NCI-H1930 (cell line): ENCODE measurements around the gene KLK14.

Source experiments
- DNase-seq, 2 experiments: peaks; one replicate each; lab custom pipeline; 2025; lab: John Stamatoyannopoulos, UW

The KLK14 gene

DNA sequence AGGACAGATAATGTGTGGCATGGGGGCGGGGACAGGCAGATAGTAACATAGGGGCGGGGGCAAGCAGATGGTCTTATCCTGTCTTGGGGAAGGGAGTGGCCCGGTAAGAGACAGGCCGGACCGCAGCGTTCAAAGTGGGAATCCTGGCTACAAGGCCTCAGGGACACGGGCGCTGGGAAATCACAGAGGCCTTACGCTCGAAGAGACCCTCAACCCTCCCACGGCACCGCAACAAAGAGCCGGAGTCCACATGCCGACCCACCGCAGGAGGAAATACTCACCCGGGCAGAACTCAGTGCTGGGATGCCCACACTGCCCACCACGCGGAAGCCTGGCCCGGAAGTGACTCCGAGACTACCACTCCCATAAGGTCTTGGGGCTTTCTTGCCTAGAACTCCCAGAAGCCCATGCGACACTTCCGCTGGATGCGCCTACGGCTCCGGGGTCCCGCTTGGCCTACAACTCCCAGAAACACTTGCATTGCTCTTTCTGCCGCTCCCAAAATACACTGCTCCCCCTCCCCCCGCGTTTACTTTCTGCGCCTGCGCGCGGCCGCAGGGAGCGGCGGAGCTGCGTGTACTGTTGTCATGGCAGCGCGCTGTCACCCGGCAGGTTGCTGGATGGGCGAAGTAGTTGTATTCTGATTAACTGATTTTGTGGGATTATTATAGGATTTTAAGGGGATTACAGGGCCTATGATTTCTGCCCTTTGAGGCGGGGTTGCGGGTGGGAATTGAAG, 25.5 kb upstream of the KLK14 start, which contains the start of gene CTU1:
Gene CTU1, minus strand, starts transcription at position 344 of the 739 bp plus-strand sequence. CDS start 3,840 bp downstream, outside the sequence.
- DNase-seq, result peak; percentile 99 to 100

DNA sequence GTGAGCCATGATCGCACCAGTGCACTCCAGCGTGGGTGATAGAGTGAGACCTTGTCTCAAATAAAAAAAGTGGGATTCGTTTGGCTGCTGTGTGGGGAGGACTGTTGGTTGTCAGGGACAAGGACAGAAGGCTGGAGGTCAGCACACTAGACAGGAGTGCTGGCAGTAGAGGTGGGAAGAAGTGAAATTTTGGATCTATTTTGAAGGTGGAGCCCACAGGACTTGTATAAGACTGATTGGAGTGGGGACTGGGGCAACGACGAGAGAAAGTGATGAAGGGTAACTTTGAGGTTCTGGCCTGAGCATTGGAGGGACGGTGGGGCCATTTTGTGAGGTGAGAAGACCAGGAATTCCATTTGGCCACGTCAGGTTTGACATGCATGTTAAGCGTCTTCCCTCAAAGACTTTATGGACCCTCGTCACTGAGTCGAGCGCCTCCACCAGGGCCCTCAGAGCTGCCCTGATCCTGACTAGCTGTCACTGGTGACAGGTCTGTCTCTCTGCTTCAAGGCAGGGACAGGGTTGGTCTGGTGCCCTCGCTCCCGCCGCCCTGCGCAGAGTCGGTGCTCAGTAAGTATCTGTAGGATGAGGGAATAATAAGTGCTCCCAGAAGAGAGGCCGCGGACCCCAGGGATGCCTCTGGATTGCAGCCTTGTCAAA, 24.8 kb upstream of the KLK14 start:
- DNase-seq, result peak; percentile 26 to 53

DNA sequence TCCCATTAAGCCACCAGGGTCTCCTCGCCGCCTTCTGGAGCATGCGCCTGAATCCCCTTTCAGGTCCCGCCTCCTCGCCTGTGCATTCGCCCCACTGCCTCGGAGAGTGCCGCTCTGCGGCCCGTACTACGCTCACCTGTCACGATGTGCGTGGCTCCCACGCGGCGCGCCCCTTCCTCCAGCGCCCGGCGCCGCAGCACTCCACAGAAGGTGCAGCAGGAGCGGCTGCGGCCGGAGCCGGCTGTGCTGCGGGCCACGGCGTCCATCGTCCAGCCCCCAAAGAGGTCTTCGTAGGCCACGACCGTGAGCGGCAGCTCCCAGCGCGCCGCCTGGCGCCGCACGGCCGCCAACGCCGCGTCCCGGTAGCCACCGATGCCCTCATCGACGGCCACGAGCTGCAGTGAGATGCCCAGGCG, 21.2 kb upstream of the KLK14 start:
- DNase-seq, result no peak

DNA sequence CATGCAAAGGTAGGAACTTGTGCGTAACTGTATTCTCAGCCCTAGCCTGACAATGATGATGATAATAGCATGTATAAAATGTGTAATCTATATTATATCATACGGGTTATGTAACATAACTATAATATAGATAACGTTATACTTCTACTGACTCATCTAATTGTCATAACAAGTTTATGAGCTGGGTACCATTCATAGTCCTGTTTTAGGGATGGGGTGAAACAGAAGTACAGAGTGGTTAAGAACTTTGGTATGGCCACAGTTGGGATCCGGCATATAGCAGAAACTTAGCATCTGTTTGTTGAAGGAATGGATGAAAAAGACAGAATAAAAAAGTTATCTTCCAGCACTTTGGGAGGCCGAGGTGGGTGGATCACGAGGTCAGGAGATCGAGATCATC, 20.3 kb upstream of the KLK14 start:
- no peak for DNase-seq

DNA sequence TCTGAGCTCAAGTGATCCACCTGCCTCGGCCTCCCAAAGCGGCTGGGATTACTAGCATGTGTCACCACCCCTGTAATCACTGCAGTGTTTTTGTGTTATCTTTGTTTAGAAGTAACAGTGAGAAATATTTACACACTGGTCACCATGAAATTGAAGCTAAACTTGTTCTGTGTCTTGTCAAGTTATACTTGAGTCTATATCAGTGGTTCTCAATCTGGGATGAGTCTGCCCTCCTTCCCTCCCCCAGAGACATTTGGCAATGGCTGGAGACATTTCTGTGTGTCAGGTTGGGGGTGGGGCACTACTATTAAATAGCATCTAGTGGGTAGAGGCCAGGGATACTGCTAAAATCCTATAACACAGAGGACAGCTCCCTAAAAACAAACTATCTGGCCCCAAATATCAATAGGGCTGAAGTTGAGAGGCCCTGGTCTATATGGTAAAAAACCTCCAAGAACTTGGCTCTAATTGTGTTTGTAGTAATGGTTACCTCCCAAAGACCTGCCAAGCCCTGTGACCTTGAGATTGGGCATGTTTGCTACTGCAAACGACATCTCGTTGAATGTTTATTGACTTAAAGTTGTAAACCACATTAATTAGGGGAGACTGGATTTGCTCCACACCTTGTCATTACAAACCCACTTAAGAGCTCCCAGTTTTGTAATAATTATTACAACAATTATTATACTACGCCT, 18.6 kb upstream of the KLK14 start:
- DNase-seq, result no peak

DNA sequence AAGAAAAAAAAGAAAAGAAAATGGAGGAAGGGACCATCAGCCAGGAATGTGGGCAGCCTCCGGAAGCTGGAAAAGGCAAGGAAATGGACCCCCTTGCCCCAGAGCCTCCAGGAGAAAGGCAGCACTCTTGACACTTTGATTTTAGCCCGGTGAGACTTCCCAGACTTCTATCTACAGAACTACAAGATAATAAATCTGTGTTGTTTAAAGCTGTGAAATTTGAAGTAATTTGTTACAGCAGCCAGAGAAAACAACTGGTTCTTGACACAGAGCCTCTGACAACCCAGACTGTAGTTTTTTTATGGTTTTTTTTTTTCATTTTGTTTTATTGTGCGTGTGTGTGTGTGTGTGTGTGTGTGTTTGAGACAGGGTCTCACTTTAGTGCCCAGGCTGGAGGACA, 17.9 kb upstream of the KLK14 start:
- no peak for DNase-seq

DNA sequence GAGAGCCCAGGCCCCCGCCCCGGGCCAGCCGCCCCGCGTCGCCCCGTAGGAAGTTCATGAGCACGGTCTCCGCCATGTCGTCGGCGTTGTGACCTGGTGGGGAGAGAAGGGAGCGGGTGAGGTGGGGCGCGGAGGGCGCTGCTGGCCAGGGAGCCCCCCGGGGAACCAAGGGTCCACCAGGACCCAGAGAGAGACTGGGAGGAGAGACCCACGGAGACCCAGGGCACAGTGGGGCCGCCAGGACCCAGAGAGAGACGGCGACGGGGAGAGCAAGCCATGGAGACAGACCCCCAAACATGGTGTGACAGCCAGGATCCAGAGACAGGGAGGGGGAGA, 16.3 kb upstream of the KLK14 start:
- DNase-seq, result no peak

DNA sequence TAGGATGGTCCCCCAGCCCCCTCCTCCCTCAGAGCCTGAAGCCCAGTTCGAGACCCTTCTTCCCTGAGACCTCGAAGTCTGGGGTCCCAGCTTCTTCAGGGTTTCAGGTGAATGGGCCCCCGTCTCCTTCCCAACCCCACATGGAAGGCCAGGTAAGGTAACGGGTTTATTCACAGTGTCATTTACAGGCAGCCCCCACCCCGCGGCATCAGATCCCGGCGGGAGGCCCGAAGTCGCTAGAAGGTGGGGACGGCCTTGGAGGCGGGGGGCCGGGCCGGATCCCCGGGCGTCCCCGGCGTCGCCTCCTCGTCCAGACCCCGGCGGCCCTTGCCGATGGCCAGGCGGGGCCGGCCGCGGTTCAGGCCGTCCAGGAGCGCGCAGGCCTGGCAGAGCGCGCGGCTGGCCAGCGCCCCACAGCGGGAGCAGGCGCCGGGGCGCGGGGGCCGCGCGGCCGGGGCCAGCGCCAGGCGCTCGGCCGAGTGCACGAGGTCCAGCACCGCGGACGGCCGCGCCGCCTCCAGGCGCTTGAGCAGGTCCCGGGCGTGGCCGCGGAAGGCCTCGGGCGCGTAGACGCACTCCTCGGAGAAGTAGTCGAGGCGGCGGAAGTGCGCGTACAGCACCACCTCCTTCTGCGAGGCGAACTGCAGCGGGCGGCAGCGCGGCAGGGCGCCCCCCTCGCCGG, 15.8 kb upstream of the KLK14 start:
- DNase-seq, result no peak

DNA sequence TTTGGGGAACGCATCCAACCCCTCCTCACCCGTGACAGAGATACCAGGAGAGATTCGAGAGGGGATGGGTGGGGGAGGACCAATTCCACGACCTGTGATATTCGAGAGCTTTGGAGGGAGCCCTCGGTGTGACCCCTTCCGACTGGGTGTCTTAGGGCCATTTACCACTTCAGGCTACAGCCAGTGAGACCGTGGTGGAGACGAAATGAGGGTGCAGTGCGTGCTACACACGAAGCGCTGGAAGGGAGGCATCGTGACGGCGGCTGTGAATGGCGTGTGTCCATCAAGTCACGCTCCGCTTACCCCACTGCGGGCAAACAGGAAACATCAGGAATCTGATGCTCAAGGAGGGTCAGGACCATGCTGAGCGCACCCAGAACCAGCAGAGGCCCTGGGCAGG, 15.1 kb upstream of the KLK14 start:
- no peak for DNase-seq

DNA sequence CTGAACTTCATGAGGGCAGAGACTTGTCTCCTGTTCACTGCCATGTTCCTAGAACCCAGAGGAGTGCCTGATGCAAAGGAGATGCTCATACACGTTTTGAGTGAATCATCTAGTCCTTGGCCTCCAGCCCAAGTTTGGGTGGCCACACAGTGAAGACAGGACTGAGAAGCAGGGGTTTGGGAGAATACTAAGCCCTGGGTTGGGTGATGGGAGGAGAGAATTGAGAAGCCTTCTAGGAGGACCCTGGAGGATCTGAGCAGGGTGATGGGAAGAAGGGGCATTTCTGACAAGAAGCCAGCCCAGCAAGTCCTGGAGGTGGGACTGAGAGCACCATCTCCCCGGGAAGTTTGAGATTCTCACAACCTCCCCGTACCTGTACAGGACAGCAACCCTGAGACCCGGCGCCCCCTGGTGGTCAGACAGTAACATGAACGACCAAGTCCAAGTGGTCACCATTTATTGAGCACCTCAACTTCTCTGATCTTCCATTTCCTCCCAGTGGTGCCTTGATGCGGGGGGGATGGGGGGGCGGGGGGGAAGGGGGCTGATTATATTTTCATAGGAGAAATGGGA, 14.6 kb upstream of the KLK14 start:
- DNase-seq, result peak; percentile 32 to 58

DNA sequence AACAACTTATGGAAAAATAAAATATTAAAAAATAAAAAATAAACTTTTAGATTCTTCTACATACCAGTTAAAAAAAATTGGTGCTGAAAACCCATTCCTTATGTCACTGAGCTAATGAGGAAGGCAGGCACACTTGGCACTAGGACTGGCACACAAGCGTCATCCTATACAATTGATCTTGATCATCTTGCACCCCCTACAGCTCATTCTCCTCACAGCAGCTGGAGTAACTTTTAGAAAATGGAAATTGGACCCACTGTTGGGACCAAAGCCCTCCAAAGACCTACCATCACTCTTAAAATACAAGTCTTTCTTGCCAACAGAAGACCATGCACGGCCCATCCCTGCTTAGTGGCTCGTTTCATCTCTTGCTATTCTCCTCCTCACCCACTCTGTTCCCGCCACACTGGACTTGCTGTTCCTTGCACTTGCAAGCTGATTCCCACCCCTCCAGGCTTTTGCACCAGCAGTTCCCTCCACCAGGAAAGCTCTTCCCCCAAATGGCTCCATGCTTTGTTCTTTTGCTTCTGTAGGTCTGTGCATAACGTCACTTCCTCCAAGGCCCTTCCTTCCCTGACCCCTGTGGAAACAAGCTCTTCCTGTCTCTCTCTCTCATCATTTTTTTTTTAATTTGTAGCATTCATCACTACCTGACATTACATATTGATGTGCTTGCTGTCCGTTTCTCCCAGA, 13.9 kb upstream of the KLK14 start:
- DNase-seq, result no peak

DNA sequence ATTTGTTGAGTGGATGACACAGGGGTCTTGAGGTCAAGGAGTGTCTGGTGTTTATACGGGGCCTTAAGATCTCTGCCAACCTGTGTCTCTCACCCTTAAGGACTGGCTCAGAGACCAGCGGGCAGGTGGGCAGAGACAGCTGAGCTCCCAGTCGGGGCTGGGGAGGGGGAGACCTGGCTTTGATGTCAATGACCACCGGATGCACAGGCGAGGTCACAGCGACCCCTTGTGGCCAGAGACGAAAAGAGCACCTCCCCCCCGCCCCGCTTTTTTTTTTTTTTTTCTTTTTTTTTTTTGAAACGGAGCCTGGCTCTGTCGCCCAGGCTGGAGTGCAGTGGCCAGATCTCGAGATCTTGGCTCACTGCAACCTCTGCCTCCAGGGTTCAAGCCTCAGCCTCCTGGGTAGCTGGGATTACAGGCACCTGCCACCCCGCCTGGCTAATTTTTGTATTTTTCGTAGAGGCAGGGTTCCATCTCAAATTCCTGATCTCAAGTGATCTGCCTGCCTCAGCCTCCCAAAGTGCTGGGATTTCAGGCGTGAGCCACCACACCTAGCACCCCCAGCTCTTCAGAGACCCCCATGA, 12.1 kb upstream of the KLK14 start:
- DNase-seq, result peak; percentile 36 to 40

DNA sequence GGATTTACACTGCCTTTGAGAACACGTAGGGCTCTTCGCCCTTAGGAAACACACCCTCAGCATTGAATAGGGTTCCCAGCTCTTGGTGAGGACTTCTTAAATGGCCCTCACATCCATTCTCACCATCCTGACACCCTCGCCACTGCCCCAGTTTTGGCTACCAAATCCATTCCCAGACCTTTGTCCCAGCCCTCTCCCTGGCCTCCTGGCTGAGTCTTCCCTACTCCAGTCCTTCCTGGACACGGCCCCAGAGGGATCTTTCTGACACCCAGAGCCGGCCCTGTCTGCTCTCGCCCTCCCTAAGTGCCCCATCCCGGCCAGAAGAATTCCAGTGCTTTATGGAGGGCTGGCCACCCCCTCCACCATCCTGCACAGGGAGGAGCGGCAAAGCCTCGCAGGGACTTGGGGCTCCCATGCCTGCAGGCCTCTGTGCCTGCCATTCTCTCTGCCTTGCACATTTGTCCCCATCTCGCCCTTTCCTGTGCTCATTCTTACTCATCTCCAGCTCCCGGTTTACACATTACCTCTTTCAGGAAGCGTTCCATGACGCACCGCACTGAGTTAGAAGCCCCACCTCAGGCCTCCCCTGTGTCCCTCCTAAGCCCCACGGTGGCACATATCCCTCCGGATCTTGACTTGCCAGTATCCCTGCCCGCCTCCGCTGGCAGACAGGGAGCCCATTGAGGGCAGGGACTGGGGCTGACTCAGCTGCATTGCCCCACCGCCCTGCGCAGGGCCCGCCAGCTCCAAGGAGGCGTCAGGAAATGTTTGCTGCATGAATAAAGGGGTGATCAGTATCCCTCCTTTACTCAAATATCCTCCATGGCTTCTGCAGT, 11.0 kb upstream of the KLK14 start:
- no peak for DNase-seq

DNA sequence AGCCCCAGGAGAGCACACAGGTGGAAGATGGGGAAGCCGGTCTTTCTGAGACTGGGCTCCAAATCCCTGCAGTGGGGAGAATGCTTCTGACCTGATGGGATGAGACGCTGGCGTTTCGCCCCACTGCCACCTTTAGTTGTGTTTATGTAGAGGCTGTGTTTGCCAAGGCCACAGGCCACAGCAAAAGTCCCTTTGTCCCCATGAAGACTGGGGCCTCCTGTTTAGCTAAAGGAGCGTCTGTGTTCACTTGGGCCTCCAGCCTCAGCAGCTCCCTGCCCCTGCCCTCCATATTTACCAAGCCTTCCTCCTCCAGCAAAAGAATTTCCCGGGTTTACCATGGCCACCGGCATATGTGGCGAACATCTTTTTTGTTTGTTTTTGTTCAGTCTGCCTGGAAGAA, 10.4 kb upstream of the KLK14 start:
- no peak for DNase-seq

DNA sequence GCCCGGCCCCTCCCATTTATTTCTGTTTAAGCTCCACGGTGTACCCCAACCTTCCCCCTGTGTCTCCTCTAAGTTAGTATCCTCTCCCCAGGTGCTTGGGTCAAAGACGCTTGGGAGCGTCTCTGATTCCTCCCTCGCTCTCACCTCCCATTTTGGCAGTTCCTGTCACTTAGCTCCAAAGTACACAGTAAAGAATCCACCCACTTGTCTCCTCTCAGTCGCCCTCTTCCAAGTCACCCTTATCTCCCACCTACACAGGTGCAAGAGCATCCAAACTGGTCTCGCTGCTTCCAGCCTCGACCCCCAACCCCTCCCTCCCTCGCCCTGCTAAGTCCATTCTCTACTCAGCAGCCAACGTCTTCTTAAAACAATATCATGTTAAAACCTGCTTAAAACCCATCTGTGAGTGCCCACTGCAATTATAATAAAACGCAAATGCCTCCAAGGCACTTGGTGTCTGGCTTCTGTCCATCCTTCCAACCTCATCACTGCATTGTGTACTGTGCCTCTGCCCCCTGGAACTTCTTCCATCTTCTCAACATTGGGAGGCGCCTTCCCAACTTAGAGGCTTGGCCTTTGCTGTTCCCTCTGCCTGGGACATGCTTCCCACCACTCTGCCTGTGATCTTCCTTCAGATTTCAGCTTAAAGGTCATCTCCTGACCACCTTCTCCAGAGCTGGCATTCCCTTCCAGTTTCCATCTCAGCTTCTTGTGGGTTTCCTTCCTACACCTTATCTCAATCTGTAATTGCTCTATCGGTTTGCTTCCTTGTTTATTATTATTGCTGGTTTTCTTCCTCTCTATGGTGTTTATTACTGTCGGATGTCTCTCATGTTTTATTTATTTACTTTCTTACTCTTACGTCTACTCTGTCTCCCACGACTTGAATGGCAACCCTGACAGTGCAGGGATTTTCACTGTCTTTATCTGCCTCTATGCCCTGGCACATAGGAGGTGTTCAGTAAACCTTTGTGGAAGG, 9.5 kb upstream of the KLK14 start:
- no peak for DNase-seq

DNA sequence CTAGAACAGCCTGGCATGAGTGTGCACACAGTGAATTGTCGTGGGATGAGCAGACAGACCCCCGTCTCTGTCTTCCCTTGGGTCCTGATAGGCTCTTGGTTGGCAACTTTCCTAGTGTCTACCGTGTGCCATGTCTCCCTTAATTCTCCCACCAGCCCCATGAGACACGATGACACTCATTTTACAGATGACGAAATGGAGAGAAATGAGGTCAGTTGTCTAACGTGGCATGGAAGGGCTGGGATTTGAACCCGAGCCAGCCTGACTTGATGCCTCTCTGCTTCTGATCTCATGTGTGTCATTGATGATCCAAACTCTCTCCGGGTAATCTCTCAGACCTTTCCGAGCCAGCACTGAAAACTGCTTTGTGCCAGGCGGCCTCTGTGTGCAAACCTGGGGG, 8.4 kb upstream of the KLK14 start:
- DNase-seq, result no peak

DNA sequence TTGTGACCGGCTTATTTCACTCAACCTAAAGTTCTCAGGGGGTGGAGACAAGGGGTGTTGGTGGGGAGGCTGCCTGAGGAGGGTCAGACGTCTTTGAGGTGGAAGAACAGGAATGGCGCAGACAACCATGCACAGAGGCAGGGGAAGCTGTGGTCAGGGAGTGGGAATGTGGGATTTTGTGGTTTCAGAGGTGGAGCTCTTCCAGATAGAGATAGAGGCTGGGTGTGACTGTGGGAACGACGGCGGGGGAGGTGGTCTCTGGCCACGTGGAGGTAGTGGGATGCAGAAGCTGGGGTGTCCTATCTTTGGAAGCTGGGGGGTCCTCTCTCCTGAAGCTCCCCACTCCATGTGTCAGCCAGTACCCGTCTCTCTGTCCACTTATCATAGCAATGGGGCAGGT, 7.8 kb upstream of the KLK14 start:
- no peak for DNase-seq

DNA sequence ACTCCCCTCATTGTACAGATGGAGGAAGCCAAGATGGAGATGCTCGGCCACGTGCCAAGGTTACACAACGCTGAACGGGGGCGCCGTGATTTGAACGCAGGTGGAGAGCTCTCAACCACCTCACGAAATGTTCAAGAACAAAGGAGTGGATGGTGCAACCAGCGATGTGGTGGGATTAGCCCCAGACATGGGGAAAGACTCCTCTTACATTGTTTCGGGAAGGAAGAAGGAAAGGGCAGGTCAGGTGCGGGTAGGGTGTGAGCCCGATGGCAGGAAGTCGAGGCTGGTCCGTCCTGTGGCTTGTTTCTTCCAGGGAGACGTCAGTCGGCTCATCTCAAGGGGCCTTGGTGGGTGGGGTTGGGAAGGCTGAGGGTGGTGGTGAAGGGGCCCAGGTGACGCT, 7.1 kb upstream of the KLK14 start:
- DNase-seq, result no peak

DNA sequence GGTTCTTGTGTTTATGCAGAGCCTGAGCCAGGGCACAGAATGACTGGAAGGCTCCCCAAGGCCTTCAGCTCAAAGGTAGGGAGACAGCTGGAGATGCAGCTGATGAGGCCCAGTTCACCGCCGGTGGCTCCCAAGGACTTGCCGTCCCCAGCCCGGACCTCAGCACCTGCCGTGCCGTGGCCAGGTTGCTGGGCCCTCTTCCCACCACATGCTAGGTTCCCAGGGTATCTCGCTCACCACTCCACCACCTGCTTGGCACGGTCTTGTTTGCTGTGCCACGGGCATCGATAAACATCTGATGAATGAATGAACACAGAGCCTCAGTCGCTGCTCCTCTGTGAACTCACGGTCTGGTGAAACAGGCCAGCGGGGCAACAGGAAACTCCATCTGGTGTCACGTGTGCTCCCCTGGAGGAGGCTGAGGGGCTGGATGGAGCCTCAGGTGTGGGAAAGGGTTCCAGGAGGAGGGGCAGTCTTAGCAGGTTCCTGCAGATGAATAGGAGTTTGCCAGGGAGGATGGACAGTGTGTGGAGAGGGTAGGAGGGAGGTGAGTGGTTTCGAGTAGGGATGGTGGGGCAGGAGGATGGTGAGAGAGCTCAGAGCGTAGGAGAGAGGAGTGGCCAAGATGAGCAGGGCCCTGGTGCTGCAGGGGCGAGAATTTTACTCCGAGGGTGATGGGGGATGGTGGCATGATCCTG, 3.6 kb upstream of the KLK14 start:
- no peak for DNase-seq
